Central memory CD4-positive, alpha-beta T cell (primary cell): ENCODE measurements around the gene WNT11.
"Not testable (repeated sequence)": the region's sequence is repeated elsewhere in the genome, so short reads cannot be mapped to it uniquely, and the experiment has no call there.

Source experiments
- DNase-seq: peaks from one replicate; pipeline ENCODE4 v3.0.0; 2022

WNT11 gene

DNA sequence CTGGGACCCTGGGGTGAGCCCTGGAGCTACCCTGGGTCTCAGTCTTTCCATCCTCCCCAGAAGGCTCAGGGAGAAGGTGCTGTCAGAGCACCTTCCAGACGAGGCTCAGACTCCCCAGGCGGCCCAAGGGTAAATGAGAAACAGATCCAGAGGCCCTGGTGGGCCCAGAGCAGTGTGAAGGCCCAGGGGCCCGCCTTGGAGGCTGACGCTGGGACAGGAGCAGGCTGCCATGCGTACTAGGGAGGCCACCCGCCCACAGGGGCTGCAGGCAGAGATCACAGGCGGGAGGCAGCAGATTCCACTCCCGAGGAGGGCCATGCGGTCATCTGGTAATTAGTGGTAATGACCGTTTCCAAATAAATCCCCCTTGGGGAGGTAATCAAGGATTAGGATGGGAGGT, 5.2 kb downstream of the WNT11 start:
- DNase-seq, result no peak

DNA sequence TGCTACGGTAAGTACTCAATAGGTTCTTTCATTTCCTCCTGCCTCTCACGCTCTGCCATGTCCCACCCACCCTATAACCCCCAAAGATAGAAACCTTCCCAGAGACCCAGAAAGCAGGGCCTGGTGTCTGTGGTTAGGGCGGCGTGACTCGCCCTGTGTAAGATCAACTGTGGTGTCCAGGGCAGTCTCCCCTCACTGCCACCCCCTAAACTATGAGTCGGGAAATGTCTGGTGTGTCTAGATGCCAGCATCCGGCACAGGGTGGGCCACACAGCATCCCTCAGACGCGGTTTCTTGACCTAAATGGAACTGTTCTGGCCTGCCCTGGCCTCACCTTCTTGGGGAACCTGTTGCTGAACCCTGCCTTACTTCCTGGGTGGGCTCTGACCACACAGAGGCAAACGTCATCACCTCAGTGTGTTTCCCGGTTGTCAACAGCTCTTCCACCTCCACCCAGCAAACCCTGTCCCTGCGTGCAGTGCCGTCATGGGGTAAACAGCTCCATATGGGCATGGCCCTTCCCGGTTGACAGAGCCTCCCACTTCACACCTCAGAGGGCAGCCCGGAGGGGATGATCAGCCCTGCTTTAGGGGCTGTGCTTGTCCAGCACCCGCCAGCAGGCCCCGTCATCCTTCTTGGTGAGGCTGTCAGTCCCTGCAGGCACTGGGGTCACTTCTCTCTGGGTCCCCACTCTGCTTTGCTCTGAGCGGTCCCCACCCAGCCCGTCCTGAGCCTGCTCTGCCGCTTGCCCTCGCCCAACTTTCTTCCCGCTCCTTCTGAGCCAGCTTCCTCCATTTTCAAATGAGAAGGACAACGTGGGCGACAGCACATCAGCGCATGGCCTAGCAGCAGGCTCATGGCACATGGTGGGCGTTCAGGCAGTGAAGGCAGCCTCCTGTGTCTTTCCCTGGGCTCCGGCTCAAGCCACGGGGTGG, 6.0 kb downstream of the WNT11 start:
- no peak for DNase-seq

DNA sequence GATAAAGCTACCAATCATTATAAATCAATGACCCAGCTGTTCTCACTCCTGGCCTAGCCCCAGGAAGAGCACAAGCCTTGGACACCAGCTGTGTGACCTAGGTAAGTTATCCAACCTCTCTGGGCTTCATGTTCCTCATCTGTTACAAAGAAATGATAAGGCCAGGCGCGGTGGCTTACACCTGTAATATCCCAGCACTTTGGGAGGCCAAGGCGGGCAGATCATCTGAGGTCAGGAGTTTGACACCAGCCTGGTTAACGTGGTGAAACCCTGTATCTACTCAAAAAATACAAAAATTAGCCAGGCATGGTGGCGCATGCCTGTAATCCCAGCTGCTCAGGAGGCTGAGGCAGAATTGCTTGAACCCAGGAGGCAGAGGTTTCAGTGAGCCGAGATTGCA, 7.6 kb downstream of the WNT11 start:
- not testable (repeated sequence) for DNase-seq

DNA sequence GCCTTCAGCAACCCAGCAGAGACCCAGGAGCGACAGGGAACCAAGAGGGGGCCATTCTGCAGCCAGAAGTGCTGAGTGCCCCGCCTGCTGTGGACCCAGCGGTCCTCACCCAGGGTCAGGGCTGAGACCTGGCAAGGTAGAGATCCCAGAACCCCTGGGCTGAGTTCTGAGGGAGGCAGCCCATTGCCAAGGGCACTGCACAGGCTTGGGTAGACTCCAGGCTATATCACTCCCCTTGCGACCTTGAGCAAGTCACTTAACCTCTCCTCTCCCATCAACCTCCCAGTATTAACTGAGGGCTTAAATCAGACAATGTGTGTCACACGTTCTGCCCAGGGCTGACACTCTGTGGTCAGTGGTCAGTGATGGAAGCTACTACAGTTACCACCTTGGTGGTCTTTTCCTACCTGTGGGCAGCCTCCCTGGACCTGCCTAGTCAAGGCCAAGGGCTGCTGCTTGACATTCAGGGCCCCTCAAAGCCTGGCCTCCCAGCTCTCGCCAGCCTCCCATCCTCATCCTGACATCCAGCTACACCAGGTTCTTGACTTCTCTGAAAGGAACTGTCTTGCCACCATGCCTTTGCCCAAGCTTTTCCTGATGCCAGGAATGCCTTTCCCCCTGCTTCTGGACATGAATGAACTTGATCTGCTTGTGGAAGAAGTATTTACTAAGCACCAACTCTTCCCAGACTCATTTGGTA, 8.2 kb downstream of the WNT11 start:
- DNase-seq, result no peak

DNA sequence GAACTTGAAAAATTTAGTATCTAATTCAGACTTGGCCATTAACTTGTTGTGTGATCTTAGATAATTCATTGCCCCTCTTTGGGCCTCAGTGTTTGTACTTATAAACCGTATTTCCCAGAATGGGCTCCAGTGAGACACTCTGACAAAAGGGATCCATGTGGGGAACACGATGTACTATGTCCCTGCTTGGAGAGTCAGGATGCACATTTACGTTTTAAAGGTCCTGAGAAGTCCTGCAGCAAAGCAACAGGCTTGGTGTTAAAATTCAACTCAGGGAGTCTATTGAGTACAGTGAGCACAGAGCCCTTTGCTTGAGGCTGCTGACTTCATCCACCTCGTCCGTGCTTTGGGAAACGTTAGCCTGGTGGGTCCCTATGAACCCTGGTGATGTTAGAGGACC, 9.0 kb downstream of the WNT11 start:
- DNase-seq, result no peak

GRCh38 chr11:76196849-76197248, 9.5 kb downstream of the WNT11 start:
- no peak for DNase-seq

GRCh38 chr11:76194872-76195668, 11.2 kb downstream of the WNT11 start:
- DNase-seq, result no peak

DNA sequence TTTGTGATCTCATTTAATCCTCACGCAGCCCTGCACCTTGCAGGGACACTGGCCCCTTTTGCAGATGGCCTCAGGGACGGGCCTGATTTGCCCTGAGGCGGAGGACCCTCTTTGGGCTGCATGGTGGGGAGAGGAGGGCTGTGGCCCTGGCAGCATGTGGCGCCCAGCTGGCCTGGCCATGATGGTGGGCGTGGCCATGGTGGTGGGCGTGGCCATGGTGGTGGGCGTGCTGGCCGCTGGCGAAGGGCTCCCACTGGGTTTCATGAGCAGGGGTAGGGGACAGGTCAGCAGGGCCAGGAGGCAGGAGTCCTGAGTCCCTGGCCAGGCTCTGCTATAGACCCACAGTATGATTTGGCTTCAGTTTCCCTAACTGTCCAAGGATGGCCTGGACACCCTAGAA, 13.1 kb downstream of the WNT11 start:
- no peak for DNase-seq

DNA sequence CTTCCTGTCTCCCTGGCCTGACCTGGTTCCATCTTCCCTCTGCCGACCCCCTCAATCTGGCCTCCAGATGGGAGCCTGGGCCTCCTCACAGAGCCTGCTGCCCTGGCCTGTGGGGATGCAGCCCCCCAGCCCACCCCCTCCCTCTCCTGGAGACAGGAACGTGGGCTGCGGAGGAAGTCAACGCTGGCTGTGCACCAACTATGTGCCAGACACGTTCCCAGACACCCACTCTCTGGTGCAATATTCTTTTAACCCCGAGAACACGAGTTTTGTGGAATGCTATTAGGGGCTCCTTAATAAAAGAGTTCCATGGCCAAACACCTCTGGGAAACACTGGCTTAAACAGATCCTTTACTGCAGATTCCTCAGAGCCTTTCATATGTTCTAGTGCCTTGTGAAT, 15.9 kb downstream of the WNT11 start:
- DNase-seq, result no peak

- DNase-seq, result no peak
Observed at GRCh38 chr11:76189682-76190081, 16.6 kb downstream of the WNT11 start.

DNA sequence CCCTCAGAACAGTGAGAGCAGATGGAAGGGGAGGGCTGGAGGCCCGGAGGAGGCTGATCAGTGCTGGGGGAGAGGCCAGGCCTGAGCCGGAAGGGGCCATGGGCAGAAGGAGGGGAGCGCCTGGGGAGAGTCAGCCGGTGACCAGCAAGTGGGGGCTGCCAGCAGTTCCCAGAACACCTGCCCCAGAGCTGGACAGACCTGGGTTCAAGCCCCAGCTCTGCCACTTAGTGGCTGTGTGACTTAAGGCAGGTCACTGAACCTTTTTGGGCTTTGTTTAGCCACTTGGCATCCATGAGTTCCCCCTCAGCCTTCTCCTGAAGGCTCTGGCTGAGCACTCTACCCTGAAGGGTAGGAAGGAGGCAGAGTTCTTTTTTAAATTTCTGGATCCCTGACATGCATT, 17.4 kb downstream of the WNT11 start:
- DNase-seq, result no peak

- no peak for DNase-seq
Observed at GRCh38 chr11:76186776-76187279, 19.5 kb downstream of the WNT11 start.

DNA sequence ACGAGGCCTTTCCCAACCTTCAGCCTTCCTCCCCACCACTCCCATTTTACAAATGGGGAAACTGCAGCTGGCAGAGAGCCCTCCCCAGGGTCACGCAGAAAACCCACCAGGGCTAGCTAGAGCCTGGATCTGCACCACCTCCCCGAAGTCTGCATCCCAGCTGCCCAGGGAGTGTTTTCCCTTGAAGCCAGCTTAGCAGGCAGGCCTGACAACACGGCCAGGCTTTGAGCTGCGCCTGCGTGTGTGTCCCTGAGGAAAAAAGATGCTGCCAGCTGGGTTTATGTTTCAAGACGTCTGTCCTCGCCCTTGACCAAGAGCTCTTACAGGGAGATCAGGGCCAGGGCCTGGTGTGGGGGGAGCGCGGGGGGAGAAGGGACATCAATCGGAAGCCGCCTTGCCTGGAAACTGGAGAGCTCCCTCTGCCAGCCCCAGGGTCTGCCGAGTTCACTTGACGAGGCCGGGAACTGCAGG, 20.3 kb downstream of the WNT11 start:
- DNase-seq, result no peak

DNA sequence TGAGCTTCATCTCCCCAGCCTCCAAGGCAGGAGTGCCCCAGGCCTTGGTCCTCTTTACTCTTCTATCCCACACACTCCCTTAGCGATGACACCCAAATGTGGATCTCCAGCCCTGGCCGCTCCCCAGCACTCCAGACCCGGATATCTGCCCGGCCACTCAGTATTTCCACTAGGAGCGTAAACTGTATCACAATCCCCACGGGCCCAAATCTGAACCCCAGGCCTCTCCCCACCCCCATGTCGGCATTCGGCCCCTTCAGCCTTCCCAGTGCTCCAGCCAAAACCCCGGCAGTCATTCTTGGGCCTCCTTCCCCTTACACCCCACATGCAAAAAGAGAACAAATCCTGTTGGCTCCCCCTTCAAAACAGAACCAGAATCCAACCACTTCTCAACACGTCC, 20.8 kb downstream of the WNT11 start:
- no peak for DNase-seq

GRCh38 chr11:76184551-76184993, 21.7 kb downstream of the WNT11 start:
- DNase-seq, result no peak

- no peak for DNase-seq
Observed at GRCh38 chr11:76181371-76181770, 24.9 kb downstream of the WNT11 start.

DNA sequence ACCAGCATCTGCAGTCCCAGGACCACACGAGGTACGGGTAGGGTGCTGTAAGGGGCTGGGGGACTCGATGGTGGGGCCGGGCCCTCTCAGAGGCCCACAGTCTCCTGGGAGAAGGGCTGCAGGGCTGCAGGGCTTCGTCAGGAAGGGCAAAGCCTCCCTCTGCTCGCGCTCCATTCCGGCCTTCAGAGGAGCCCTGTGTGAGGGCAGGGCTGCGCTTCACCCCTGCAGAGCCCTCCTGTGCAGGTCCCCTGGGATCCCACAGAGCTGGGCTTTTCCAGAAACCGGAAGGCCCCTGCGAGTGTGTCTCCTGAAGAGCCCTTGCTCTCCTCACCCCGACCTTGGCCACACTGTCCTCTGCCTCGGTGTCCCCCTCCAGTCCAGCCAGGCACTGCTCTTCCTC, 27.2 kb downstream of the WNT11 start:
- DNase-seq, result no peak

DNA sequence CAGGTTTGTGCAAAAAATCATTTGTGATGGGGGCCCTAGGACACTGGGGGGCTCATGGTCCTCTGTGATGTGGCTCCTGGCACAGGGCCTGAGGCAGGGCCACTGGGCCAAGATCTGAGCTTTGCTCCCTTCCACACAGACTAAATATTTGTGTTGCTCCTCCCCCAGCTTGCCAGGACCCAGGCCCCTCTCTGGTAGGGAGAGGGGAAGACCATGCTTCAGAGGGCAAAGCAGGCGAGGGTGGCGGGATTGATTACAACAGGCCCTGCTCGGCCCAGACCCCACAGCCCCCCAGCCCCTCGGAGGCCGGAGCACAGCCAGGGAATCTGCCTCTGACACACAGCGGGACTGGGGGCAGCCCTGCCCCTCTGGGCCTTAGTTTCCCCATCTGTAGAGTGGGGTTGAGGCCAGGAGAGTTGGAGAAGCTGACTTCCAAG, 29.0 kb downstream of the WNT11 start:
- no peak for DNase-seq

- no peak for DNase-seq
Observed at GRCh38 chr11:76176463-76176862, 29.8 kb downstream of the WNT11 start.

DNA sequence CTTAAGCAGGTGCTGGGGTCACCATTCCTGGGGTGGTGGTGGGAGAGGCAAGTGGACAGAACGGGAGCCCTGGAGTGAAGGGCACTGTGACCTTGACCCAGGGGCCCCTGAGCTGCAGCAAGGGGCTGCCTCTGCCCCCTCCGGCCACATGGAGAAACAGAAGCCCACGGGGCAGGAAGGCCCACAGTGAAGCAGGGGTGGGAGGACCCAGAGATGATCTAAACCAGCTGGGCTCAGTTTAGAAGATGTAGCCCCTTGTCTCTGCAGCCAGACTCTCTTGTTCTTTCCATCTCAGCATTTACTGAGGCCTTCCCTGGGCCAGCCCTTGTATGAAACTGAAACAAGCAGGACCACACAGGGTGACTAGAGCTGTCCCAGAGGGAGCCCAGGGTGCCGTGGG, 30.5 kb downstream of the WNT11 start:
- no peak for DNase-seq

GRCh38 chr11:76174330-76174729, 32.0 kb downstream of the WNT11 start:
- no peak for DNase-seq

- DNase-seq, result no peak
Observed at GRCh38 chr11:76173663-76174062, 32.6 kb downstream of the WNT11 start.

GRCh38 chr11:76172583-76172982, 33.7 kb downstream of the WNT11 start:
- no peak for DNase-seq
